Measurements from ENCODE around the gene LARP7. TPM values are rescaled to one million over a fixed set of nuclear protein-coding genes. Genes with fewer than 3 reads are reported as not detected.
A peak's percentile ranks its signal among the peaks of the same experiment; 100 is the strongest.

Gene LARP7
- polyA plus RNA-seq, 4 donors = 88.2 to 127 (median 116) TPM

DNA sequence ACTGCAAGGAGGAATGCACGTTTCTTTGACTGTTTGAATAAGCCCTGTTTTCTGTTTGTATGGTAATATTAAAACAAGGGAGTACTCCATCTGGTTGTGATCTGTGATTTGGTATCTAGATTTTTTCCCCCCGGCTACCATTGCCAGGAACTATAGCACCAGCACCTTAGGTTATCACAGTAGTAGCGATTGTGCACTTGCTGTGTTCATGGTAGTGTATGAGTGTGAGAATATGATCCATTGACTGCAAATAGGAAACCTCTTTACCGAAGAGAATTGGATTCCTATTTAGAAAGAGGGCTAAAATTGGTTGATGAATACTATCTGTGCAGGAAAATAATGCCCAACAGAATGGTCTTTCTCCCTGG lies 69.9 kb downstream of the LARP7 start:
- DNase-seq (ENCODE audit: low read depth in 4 of 4, low spot score in 2 of 4) = peak in 1 of 4 donors; percentile 9

Other genes starting within 250 kb of the LARP7 start
- gene NEUROG2, start 121.0 kb upstream of the LARP7 start, polyA plus RNA-seq (ENCODE audit: insufficient read length in 4 of 4) = not detected
- 10 to 100 TPM in 3 of 4 donors, 1 to 10 TPM in 1; 9.9 to 25.5 (median 15.1) TPM for gene ZGRF1, start 234 bp upstream of the LARP7 start, polyA plus RNA-seq (ENCODE audit: insufficient read length in 4 of 4)